HepG2 (cell line): ENCODE measurements around the gene RAD21L1. TPM values are rescaled to one million over a fixed set of nuclear protein-coding genes. Genes with fewer than 3 reads are reported as not detected.
A peak's percentile ranks its signal among the peaks of the same experiment; 100 is the strongest.

Source experiments
- ATAC-seq: fragments of 200-7000 bp; cut with Tn5 transposase; 3 replicates; pipeline ENCODE4 v1.9.1; 2020; ENCODE audit warnings: mild to moderate bottlenecking, moderate library complexity
- BruUV-seq: library from RNA; stranded (reverse); fragments of 400-500 nt; replicated peaks from 2 replicates; lab custom pipeline; 2021; lab: Mats Ljungman, UMichigan
- CTCF ChIA-PET: fragments of 300-600 bp; formaldehyde crosslinking; extraction: SDS; loops from one replicate; lab custom pipeline; 2021; ENCODE audit warnings: low total read pairs, inconsistent platforms, low intra/inter-chr PET ratio; lab: Yijun Ruan, JAX
- POLR2A ChIA-PET: fragments of 350-600 bp; sonication (Branson Sonifier 250); formaldehyde crosslinking; loops from one replicate; lab custom pipeline; 2020; ENCODE audit warnings: antibody characterized with exemption, inconsistent platforms; lab: Yijun Ruan, JAX
- DNase-seq: peaks from one replicate; pipeline ENCODE4 v3.0.0-alpha.2; 2015; ENCODE audit warnings: low spot score
- FAIRE-seq: peaks from 3 replicates; lab custom pipeline; 2011; peaks lifted over from hg19 to GRCh38; lab: Jason Lieb, UNC
- H2AFZ ChIP-seq: one replicate; pipeline ENCODE4 v1.6.1; 2011; ENCODE audit warnings: low read length, inconsistent platforms
- H3K27ac ChIP-seq: fragments of 300-600 bp; 3 replicates; pipeline ENCODE4 v1.8.0; 2011; ENCODE audit warnings: mixed run types, mild to moderate bottlenecking, mixed read lengths, low read length, inconsistent platforms; ENCODE audit not compliant: insufficient read depth; ENCODE audit errors: extremely low read length
- H3K27me3 ChIP-seq, 2 experiments: fragments of 200-600 bp in 1 of 2; 2 replicates in 1 of 2; 3 replicates in 1 of 2; pipeline versions ENCODE4 v1.6.0 to v1.8.0; 2011; ENCODE audit warnings: low read length in 2 of 2, mild to moderate bottlenecking in 2 of 2, moderate library complexity in 2 of 2, inconsistent platforms in 1 of 2; ENCODE audit not compliant: insufficient read depth in 2 of 2, control insufficient read depth in 1 of 2
- H3K36me3 ChIP-seq, 2 experiments: fragments of 200-600 bp in 1 of 2; replicated peaks in 1 of 2; 2 replicates in 1 of 2; 3 replicates in 1 of 2; pipeline versions ENCODE4 v1.5.1 to v1.8.0; 2011; ENCODE audit warnings: low read length in 2 of 2, inconsistent platforms in 1 of 2; ENCODE audit not compliant: insufficient read depth in 2 of 2, control insufficient read depth in 1 of 2
- H3K4me1 ChIP-seq: 2 replicates; pipeline ENCODE4 v1.5.1; 2012; ENCODE audit warnings: low read length, inconsistent platforms; ENCODE audit not compliant: insufficient read depth
- H3K4me2 ChIP-seq: 2 replicates; pipeline ENCODE4 v1.6.0; 2011; ENCODE audit warnings: low read depth, low read length, inconsistent platforms
- H3K4me3 ChIP-seq, 3 experiments: fragments of 200-600 bp in 1 of 3; sonication (generic), shearing (Covaris generic) in 1 of 3; replicated peaks in 1 of 3; 2 replicates each; pipeline ENCODE4 v1.5.1; 2011 to 2016; ENCODE audit warnings: low read length in 3 of 3, inconsistent platforms in 2 of 3, low read depth in 2 of 3, mild to moderate bottlenecking in 2 of 3, control low read depth in 1 of 3, mixed read lengths in 1 of 3; ENCODE audit not compliant: insufficient read depth in 1 of 3
- H3K79me2 ChIP-seq: one replicate; pipeline ENCODE4 v1.6.1; 2011; ENCODE audit warnings: low read length, inconsistent platforms; ENCODE audit not compliant: insufficient read depth
- H3K9ac ChIP-seq: 2 replicates; pipeline ENCODE4 v1.6.0; 2011; ENCODE audit warnings: mild to moderate bottlenecking, low read depth, low read length, inconsistent platforms; ENCODE audit not compliant: insufficient read depth
- H3K9me3 ChIP-seq: 2 replicates; pipeline ENCODE4 v1.5.1; 2012; ENCODE audit warnings: mild to moderate bottlenecking, low read length
- H4K20me1 ChIP-seq: 2 replicates; pipeline ENCODE4 v1.6.0; 2011; ENCODE audit warnings: inconsistent platforms, mild to moderate bottlenecking, low read length, moderate library complexity; ENCODE audit not compliant: insufficient read depth
- CBX1 ChIP-seq: IDR thresholded peaks from one replicate; pipeline ENCODE4 v1.6.1; 2016; ENCODE audit warnings: antibody characterized with exemption, low read depth
- HDAC2 ChIP-seq: sonication (generic); formaldehyde crosslinking; IDR thresholded peaks from 2 replicates; pipeline ENCODE4 v1.4.0; 2020; ENCODE audit warnings: missing genetic modification reagents
- KDM1A ChIP-seq: IDR thresholded peaks from 2 replicates; pipeline ENCODE4 v1.6.1; 2016; ENCODE audit warnings: missing compliant biosample characterization
- NPAS2 ChIP-seq: sonication (generic); formaldehyde crosslinking; IDR thresholded peaks from 2 replicates; pipeline ENCODE4 v1.8.0; 2022; ENCODE audit warnings: mild to moderate bottlenecking, missing genetic modification reagents, borderline replicate concordance
- RNF2 ChIP-seq: fragments of 450-650 bp; conservative IDR thresholded peaks from 2 replicates; pipeline ENCODE4 v1.6.1; 2016; ENCODE audit warnings: low read depth
- SRF ChIP-seq: IDR thresholded peaks from 2 replicates; pipeline ENCODE4 v1.6.1; 2011; ENCODE audit warnings: mild to moderate bottlenecking, low read depth, low read length, moderate library complexity
- SRSF4 ChIP-seq: fragments of 200-400 bp; formaldehyde crosslinking; IDR thresholded peaks from one replicate; pipeline ENCODE4 v1.6.1; 2018; ENCODE audit warnings: mild to moderate bottlenecking, low read depth, low read length, moderate library complexity; ENCODE audit not compliant: poor library complexity, severe bottlenecking
- TSC22D2 ChIP-seq: sonication (generic); formaldehyde crosslinking; IDR thresholded peaks from 2 replicates; pipeline ENCODE4 v1.5.1; 2020; ENCODE audit warnings: missing genetic modification reagents, mild to moderate bottlenecking, borderline replicate concordance
- ZMYM2 ChIP-seq: sonication (generic); formaldehyde crosslinking; IDR thresholded peaks from 2 replicates; pipeline ENCODE4 v1.8.0; 2022; ENCODE audit warnings: mild to moderate bottlenecking, missing genetic modification reagents
- WGBS: methylation state at CpG from one replicate; pipeline ENCODE4 v1.1.6; 2017; ENCODE audit warnings: low lambda C conversion rate; 5-methylcytosine and 5-hydroxymethylcytosine counted together
- in situ Hi-C: cut with HindIII; loops from 2 replicates; pipeline ENCODE4 v1.10.0; 2017; ENCODE audit warnings: low pct_unique_long_range_greater_than_20kb; ENCODE audit not compliant: extremely low pct_ligation_motif_present
- intact Hi-C: fragments of 100-400 bp; cut with micrococcal nuclease; formaldehyde crosslinking; loops from one replicate; pipeline ENCODE4 v1.10.0; 2022; ENCODE audit not compliant: unreplicated experiment
- polyA plus RNA-seq, 8 experiments: library from polyadenylated mRNA; depleted of rRNA in 3 of 8; stranded (reverse) in 7 of 8; unstranded in 1 of 8; fragments of >200 nt; fragmentation: Illumina TruSeq in 4 of 8; extraction: Trizol in 4 of 8; gene quantifications; 2 replicates each; pipeline versions ENCODE4 v1.2.1 to v1.2.3, GENCODE V29; 2011 to 2016; ENCODE audit warnings: low read depth in 4 of 8, missing spikeins in 1 of 8, mixed read lengths in 1 of 8; ENCODE audit not compliant: insufficient read depth in 1 of 8
- total RNA-seq, 5 experiments: library from RNA; depleted of rRNA; stranded (reverse); fragments of >200 nt; fragmentation: Illumina TruSeq; extraction: Trizol; gene quantifications; 2 replicates each; pipeline ENCODE4 v1.2.3, GENCODE V29; 2016; ENCODE audit warnings: low read depth in 1 of 5
- TF ChIP-seq, protein P1 (sequence below): sonication (generic); formaldehyde crosslinking; conservative IDR thresholded peaks from 2 replicates; pipeline ENCODE4 v1.5.0; 2020; ENCODE audit warnings: missing genetic modification reagents
- TF ChIP-seq, protein P2 (sequence below): sonication (generic); formaldehyde crosslinking; IDR thresholded peaks from 2 replicates; pipeline ENCODE4 v1.4.0; 2020; ENCODE audit warnings: missing genetic modification reagents
- TF ChIP-seq, protein P3 (sequence below): sonication (generic); formaldehyde crosslinking; IDR thresholded peaks from 2 replicates; pipeline ENCODE4 v1.5.1; 2020; ENCODE audit warnings: mild to moderate bottlenecking, missing genetic modification reagents, moderate library complexity

RAD21L1 gene
- total and polyA plus RNA-seq, 2 of the 13 experiments (the other 11 are each of a cell fraction or from before 2014, with no cell fraction given), result not detected

DNA sequence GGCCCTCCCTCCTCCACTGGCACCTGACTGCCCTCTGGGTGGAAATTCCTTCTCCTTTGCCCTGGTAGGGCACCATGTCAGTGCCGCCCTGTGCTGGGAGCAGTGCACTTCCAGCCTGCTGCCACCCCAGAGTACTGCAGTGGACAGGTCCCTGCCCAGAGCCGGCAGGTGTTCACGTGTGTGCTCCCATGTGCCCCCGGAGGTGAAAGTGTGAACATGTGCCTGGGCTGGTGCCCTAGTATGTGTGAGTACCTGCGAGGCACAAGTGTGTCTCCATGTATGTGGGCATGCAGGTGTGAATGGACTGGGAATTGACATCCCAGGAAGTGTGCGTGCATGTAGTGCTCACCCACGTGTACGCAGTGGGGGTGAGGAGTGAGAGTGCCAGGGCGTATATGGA, 73.7 kb downstream of the RAD21L1 start:
- ChIA-PET POLR2A (no interaction called here), CTCF (no interaction called here)
- in situ Hi-C loops (no loop called here), intact Hi-C loops (loop anchor here (10.0 kb wide), 1 partner anchor 415 kb away; no protein-coding TSS in a partner anchor)
- 57% methylated on average over 9 of the region's 9 CpGs for WGBS
- Histone ChIP-seq H3K27me3 (peaks cover 7 to 60% of the 10 kb centered on the region in 2 experiments; a peak in 3 of 5 replicates), H3K27ac (no peak overlapping the region), H3K9me3 (no peaks in the 10 kb centered on the region), H3K36me3 (no peaks in the 10 kb centered on the region), H3K4me2 (no peak overlapping the region), H3K79me2 (no peaks in the 10 kb centered on the region), H3K4me1 (no peaks in the 10 kb centered on the region), H2AFZ (no peak overlapping the region), H4K20me1 (no peaks in the 10 kb centered on the region), H3K4me3 (no peak overlapping the region), H3K9ac (no peak overlapping the region)
- DNase-seq, result no peak
- FAIRE-seq, result no peak
- no TSS peak for BruUV-seq
- ATAC-seq, result peak; percentile 68
- no peak for TF ChIP-seq SRSF4
- TF ChIP-seq CBX1, result no peak
- no peak for TF ChIP-seq HDAC2 (CRISPR knock-in tag)
- TF ChIP-seq ZMYM2 (CRISPR knock-in tag), result no peak
- TF ChIP-seq, protein P1, sequence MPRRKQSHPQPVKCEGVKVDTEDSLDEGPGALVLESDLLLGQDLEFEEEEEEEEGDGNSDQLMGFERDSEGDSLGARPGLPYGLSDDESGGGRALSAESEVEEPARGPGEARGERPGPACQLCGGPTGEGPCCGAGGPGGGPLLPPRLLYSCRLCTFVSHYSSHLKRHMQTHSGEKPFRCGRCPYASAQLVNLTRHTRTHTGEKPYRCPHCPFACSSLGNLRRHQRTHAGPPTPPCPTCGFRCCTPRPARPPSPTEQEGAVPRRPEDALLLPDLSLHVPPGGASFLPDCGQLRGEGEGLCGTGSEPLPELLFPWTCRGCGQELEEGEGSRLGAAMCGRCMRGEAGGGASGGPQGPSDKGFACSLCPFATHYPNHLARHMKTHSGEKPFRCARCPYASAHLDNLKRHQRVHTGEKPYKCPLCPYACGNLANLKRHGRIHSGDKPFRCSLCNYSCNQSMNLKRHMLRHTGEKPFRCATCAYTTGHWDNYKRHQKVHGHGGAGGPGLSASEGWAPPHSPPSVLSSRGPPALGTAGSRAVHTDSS, result no peak
- TF ChIP-seq RNF2, result peak; percentile 50; the same call in 1 of the 2 replicates
- TF ChIP-seq, protein P2, sequence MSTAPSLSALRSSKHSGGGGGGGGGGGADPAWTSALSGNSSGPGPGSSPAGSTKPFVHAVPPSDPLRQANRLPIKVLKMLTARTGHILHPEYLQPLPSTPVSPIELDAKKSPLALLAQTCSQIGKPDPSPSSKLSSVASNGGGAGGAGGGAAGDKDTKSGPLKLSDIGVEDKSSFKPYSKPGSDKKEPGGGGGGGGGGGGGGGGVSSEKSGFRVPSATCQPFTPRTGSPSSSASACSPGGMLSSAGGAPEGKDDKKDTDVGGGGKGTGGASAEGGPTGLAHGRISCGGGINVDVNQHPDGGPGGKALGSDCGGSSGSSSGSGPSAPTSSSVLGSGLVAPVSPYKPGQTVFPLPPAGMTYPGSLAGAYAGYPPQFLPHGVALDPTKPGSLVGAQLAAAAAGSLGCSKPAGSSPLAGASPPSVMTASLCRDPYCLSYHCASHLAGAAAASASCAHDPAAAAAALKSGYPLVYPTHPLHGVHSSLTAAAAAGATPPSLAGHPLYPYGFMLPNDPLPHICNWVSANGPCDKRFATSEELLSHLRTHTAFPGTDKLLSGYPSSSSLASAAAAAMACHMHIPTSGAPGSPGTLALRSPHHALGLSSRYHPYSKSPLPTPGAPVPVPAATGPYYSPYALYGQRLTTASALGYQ (CRISPR knock-in tag), result no peak
- no peak for TF ChIP-seq KDM1A (CRISPR knock-in tag)
- TF ChIP-seq SRF, result no peak
- TF ChIP-seq, protein P3, sequence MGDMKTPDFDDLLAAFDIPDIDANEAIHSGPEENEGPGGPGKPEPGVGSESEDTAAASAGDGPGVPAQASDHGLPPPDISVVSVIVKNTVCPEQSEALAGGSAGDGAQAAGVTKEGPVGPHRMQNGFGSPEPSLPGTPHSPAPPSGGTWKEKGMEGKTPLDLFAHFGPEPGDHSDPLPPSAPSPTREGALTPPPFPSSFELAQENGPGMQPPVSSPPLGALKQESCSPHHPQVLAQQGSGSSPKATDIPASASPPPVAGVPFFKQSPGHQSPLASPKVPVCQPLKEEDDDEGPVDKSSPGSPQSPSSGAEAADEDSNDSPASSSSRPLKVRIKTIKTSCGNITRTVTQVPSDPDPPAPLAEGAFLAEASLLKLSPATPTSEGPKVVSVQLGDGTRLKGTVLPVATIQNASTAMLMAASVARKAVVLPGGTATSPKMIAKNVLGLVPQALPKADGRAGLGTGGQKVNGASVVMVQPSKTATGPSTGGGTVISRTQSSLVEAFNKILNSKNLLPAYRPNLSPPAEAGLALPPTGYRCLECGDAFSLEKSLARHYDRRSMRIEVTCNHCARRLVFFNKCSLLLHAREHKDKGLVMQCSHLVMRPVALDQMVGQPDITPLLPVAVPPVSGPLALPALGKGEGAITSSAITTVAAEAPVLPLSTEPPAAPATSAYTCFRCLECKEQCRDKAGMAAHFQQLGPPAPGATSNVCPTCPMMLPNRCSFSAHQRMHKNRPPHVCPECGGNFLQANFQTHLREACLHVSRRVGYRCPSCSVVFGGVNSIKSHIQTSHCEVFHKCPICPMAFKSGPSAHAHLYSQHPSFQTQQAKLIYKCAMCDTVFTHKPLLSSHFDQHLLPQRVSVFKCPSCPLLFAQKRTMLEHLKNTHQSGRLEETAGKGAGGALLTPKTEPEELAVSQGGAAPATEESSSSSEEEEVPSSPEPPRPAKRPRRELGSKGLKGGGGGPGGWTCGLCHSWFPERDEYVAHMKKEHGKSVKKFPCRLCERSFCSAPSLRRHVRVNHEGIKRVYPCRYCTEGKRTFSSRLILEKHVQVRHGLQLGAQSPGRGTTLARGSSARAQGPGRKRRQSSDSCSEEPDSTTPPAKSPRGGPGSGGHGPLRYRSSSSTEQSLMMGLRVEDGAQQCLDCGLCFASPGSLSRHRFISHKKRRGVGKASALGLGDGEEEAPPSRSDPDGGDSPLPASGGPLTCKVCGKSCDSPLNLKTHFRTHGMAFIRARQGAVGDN (CRISPR knock-in tag), result peak; percentile 30; the same call in 1 of the 2 replicates
- TF ChIP-seq TSC22D2 (CRISPR knock-in tag), result no peak
- no peak for TF ChIP-seq NPAS2 (CRISPR knock-in tag)
